Suprapubic skin (tissue), 4 donors: Measurements from ENCODE around the gene SAMD8.

ENCODE experiments used
- POLR2A ChIP-seq, 2 donors: fragments of 450-650 bp; IDR thresholded peaks; one replicate each; pipeline ENCODE4 v1.6.1; 2017; ENCODE audit warnings: antibody characterized with exemption in 2 of 2, mild to moderate bottlenecking in 2 of 2, moderate library complexity in 2 of 2
- POLR2AphosphoS5 ChIP-seq, 3 donors: sonication (generic); formaldehyde crosslinking; IDR thresholded peaks; one replicate each; pipeline ENCODE4 v1.6.1; 2017; ENCODE audit warnings: antibody characterized with exemption in 3 of 3
- TF ChIP-seq, protein P1 (sequence below), 2 donors: fragments of 200-600 bp in 1 of 2; fragments of 450-650 bp in 1 of 2; sonication (generic) in 1 of 2; IDR thresholded peaks; one replicate each; pipeline ENCODE4 v1.5.1; 2016 to 2019; ENCODE audit warnings: antibody characterized with exemption in 2 of 2, mild to moderate bottlenecking in 1 of 2, moderate library complexity in 1 of 2

DNA sequence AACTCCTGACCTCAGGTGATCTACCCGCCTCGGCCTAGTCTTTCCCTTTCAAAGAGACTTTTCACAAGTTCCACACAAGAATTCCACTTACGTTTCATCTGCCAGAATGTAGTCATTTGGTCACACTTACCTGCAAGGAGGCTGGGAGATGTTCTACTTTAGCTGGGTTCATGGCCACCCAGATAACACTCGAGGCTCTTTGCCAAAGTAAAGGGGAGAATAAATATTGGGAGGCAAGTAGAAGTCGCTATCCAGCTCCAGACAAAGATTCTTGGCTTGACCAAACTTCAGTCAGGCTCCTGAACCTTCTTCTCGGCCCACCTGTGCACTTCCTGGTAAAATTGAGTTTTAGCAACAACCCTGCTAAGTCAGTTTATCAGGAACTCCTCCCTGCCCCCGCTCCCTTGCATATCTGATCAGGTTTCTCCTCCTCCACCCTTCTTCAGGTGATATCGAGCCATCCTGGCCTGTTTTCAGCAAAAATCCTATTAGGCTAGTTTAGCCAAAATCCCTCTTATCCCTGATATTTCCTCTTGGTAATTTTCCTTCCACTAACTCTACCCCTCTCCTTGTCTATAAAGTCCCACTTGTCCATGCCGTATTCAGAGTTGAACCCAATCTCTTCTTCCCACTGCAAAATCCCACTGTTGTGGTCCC, 25.1 kb upstream of the SAMD8 start:
- TF ChIP-seq, protein P1, sequence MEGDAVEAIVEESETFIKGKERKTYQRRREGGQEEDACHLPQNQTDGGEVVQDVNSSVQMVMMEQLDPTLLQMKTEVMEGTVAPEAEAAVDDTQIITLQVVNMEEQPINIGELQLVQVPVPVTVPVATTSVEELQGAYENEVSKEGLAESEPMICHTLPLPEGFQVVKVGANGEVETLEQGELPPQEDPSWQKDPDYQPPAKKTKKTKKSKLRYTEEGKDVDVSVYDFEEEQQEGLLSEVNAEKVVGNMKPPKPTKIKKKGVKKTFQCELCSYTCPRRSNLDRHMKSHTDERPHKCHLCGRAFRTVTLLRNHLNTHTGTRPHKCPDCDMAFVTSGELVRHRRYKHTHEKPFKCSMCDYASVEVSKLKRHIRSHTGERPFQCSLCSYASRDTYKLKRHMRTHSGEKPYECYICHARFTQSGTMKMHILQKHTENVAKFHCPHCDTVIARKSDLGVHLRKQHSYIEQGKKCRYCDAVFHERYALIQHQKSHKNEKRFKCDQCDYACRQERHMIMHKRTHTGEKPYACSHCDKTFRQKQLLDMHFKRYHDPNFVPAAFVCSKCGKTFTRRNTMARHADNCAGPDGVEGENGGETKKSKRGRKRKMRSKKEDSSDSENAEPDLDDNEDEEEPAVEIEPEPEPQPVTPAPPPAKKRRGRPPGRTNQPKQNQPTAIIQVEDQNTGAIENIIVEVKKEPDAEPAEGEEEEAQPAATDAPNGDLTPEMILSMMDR (IDR thresholded peaks at IDR 0.05) = no peak
- TF ChIP-seq POLR2A (IDR thresholded peaks at IDR 0.05) = no peak
- TF ChIP-seq POLR2AphosphoS5 (IDR thresholded peaks at IDR 0.05) = no peak
